GM23338 (cell line): ENCODE measurements around the gene ZNF70. TPM values are rescaled to one million over a fixed set of nuclear protein-coding genes. Genes with fewer than 3 reads are reported as not detected.

ENCODE experiments used
- ATAC-seq: fragments of 200-7000 bp; cut with Tn5 transposase; 3 replicates; pipeline ENCODE4 v1.9.1; 2020
- DNase-seq: peaks from one replicate; pipeline ENCODE4 v3.0.0-alpha.2; 2015; ENCODE audit warnings: low spot score
- H2AFZ ChIP-seq: fragments of 200-600 bp; sonication (generic); 2 replicates; pipeline ENCODE4 v1.8.0; 2016; ENCODE audit warnings: antibody characterized with exemption, mild to moderate bottlenecking, moderate library complexity
- H3F3A ChIP-seq: fragments of 200-600 bp; sonication (generic); replicated peaks from 2 replicates; pipeline ENCODE4 v1.8.0; 2017; ENCODE audit warnings: antibody characterized with exemption, mixed run types, low read depth
- H3K27ac ChIP-seq: fragments of 200-600 bp; sonication (generic); 2 replicates; pipeline ENCODE4 v1.6.1; 2016; ENCODE audit warnings: low read depth
- H3K27me3 ChIP-seq: fragments of 200-600 bp; sonication (generic); 2 replicates; pipeline ENCODE4 v1.8.0; 2016; ENCODE audit warnings: mild to moderate bottlenecking, mixed run types, moderate library complexity; ENCODE audit not compliant: insufficient read depth
- H3K36me3 ChIP-seq: fragments of 200-600 bp; sonication (generic); 2 replicates; pipeline ENCODE4 v1.8.0; 2016; ENCODE audit warnings: mild to moderate bottlenecking; ENCODE audit not compliant: insufficient read depth
- H3K4me1 ChIP-seq: fragments of 200-600 bp; sonication (generic); 2 replicates; pipeline ENCODE4 v1.8.0; 2016; ENCODE audit warnings: mild to moderate bottlenecking, moderate library complexity; ENCODE audit not compliant: insufficient read depth
- H3K4me2 ChIP-seq: fragments of 200-600 bp; sonication (generic); 2 replicates; pipeline ENCODE4 v1.7.1; 2017; ENCODE audit warnings: mixed run types
- H3K4me3 ChIP-seq: fragments of 200-600 bp; sonication (generic); 2 replicates; pipeline ENCODE4 v1.6.1; 2016; ENCODE audit warnings: mixed run types
- H3K79me2 ChIP-seq: fragments of 200-600 bp; sonication (generic); replicated peaks from 2 replicates; pipeline ENCODE4 v1.8.0; 2017; ENCODE audit warnings: mild to moderate bottlenecking; ENCODE audit not compliant: insufficient read depth
- H3K9me2 ChIP-seq: fragments of 200-600 bp; sonication (generic); 2 replicates; pipeline ENCODE4 v1.8.0; 2017; ENCODE audit not compliant: insufficient read depth
- H4K20me1 ChIP-seq: fragments of 200-600 bp; sonication (generic); replicated peaks from 2 replicates; pipeline ENCODE4 v1.8.0; 2017; ENCODE audit warnings: mild to moderate bottlenecking; ENCODE audit not compliant: insufficient read depth
- H3K27ac Mint-ChIP-seq: 2 replicates; pipeline ENCODE4 v1.8.0; 2020; ENCODE audit warnings: inconsistent platforms, mild to moderate bottlenecking, moderate library complexity, mixed read lengths
- H3K27me3 Mint-ChIP-seq: 3 replicates; pipeline ENCODE4 v1.8.0; 2022; ENCODE audit warnings: low read depth, mild to moderate bottlenecking, moderate library complexity, mixed read lengths, inconsistent platforms; ENCODE audit not compliant: insufficient read depth, poor library complexity
- H3K36me3 Mint-ChIP-seq: 3 replicates; pipeline ENCODE4 v1.8.0; 2021; ENCODE audit warnings: low read depth, mild to moderate bottlenecking, inconsistent platforms, moderate library complexity, mixed read lengths
- H3K4me1 Mint-ChIP-seq: 3 replicates; pipeline ENCODE4 v1.8.0; 2020; ENCODE audit warnings: mild to moderate bottlenecking, inconsistent platforms, mixed read lengths
- H3K4me3 Mint-ChIP-seq: 3 replicates; pipeline ENCODE4 v1.8.0; 2021; ENCODE audit warnings: moderate library complexity, mild to moderate bottlenecking, inconsistent platforms, mixed read lengths
- H3K9me3 Mint-ChIP-seq: 3 replicates; pipeline ENCODE4 v1.8.0; 2020; ENCODE audit warnings: moderate library complexity, mild to moderate bottlenecking, inconsistent platforms, mixed read lengths
- CREB1 ChIP-seq: fragments of 250-450 bp; sonication (Bioruptor Pico); IDR thresholded peaks from 2 replicates; pipeline ENCODE4 v1.5.0; 2020; ENCODE audit warnings: low read depth, mild to moderate bottlenecking, moderate library complexity
- ETS1 ChIP-seq: IDR thresholded peaks from 2 replicates; pipeline ENCODE4 v1.6.1; 2016; ENCODE audit warnings: antibody characterized with exemption
- EZH2 ChIP-seq: fragments of 200-600 bp; sonication (generic); IDR thresholded peaks from one replicate; pipeline ENCODE4 v1.8.0; 2017; ENCODE audit warnings: antibody characterized with exemption, mild to moderate bottlenecking, low read depth; ENCODE audit not compliant: unreplicated experiment
- EZH2phosphoT487 ChIP-seq: fragments of 200-600 bp; sonication (generic); IDR thresholded peaks from one replicate; pipeline ENCODE4 v1.8.1; 2018; ENCODE audit warnings: antibody characterized with exemption; ENCODE audit not compliant: unreplicated experiment
- JUNB ChIP-seq: IDR thresholded peaks from one replicate; pipeline ENCODE4 v1.6.1; 2016; ENCODE audit warnings: antibody characterized with exemption; ENCODE audit not compliant: unreplicated experiment
- NANOG ChIP-seq: IDR thresholded peaks from 2 replicates; pipeline ENCODE4 v1.6.1; 2016; ENCODE audit warnings: antibody characterized with exemption, borderline replicate concordance
- POLR2AphosphoS5 ChIP-seq: IDR thresholded peaks from 2 replicates; pipeline ENCODE4 v1.6.1; 2016; ENCODE audit warnings: antibody characterized with exemption, low read depth
- STAT1 ChIP-seq: IDR thresholded peaks from one replicate; pipeline ENCODE4 v1.6.1; 2016; ENCODE audit warnings: antibody characterized with exemption; ENCODE audit not compliant: unreplicated experiment
- ZNF114 ChIP-seq: fragments of 250-450 bp; sonication (Bioruptor Pico); IDR thresholded peaks from 2 replicates; pipeline ENCODE4 v1.5.0; 2020; ENCODE audit warnings: mild to moderate bottlenecking, moderate library complexity
- ZNF331 ChIP-seq: fragments of 250-450 bp; sonication (Bioruptor Pico); IDR thresholded peaks from 2 replicates; pipeline ENCODE4 v1.5.0; 2020; ENCODE audit warnings: low read depth, mild to moderate bottlenecking, moderate library complexity
- polyA plus RNA-seq: library from polyadenylated mRNA; unstranded; fragments of >200 nt; fragmentation: Nextera tagmentation; extraction: Ambion mirVana; gene quantifications from 2 replicates; pipeline ENCODE4 v1.2.1, GENCODE V29; 2016
- total RNA-seq: library from RNA; depleted of rRNA; stranded (reverse); fragments of >200 nt; shearing (Covaris generic); gene quantifications from 2 replicates; pipeline ENCODE4 v1.2.3, GENCODE V29; 2014
- TF ChIP-seq, protein P1 (sequence below): fragments of 250-450 bp; sonication (Bioruptor Pico); IDR thresholded peaks from 2 replicates; pipeline ENCODE4 v1.5.0; 2020; ENCODE audit warnings: mild to moderate bottlenecking, moderate library complexity
- TF ChIP-seq, protein P2 (sequence below): IDR thresholded peaks from one replicate; pipeline ENCODE4 v1.6.1; 2018; ENCODE audit warnings: antibody characterized with exemption; ENCODE audit not compliant: unreplicated experiment
- TF ChIP-seq, protein P3 (sequence below), 2 experiments: fragments of 200-600 bp in 1 of 2; sonication (generic) in 1 of 2; conservative IDR thresholded peaks; 2 replicates each; pipeline versions ENCODE4 v1.5.1 to v1.6.1; 2016 to 2017; ENCODE audit warnings: antibody characterized with exemption in 2 of 2, low read depth in 2 of 2, mild to moderate bottlenecking in 2 of 2, moderate library complexity in 1 of 2

The ZNF70 gene
- total and polyA plus RNA-seq, 2 experiments from 2014 or later, result 0.45 to 2.6 TPM

DNA sequence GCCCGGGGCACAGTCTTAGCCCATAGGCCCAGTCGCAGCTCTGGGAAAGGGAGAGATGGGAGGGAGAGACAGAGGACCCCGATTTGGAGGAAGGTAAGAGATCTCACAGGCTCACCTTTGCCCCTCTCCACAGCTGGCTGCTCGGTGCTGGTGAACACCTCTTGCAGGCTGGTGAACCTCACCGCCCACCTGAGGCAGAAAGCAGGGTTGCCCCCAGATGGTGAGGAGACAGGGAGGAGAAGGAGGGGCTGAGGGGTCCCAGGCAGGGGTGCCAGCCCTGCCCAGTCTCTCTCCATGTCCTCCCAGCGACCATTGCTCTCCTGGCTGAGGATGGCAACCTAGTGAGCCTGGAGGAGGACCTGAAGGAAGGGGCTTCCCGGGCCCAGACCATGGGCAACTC is 13.0 kb upstream of the ZNF70 start:
- Histone ChIP-seq H3K79me2 (no peaks in the 10 kb centered on the region), H3F3A (peaks cover 5% of the 10 kb centered on the region; the same call in 1 of the 2 replicates), H3K36me3 (no peaks in the 10 kb centered on the region; the same call in 1 of the 2 replicates), H3K27me3 (peaks cover 3% of the 10 kb centered on the region), H3K4me2 (peak overlapping the region; percentile 89), H3K4me3 (peak overlapping the region; percentile 56), H2AFZ (no peak overlapping the region), H3K27ac (no peak overlapping the region), H4K20me1 (no peaks in the 10 kb centered on the region), H3K4me1 (peaks cover 25% of the 10 kb centered on the region), H3K9me2 (no peaks in the 10 kb centered on the region)
- Mint-ChIP-seq H3K27me3 (peaks cover 17% of the 10 kb centered on the region), H3K36me3 (peaks cover 14% of the 10 kb centered on the region), H3K9me3 (no peaks in the 10 kb centered on the region), H3K4me3 (peak overlapping the region; percentile 55; the same call in 2 of the 3 replicates), H3K4me1 (peaks cover 36% of the 10 kb centered on the region), H3K27ac (no peak overlapping the region)
- no peak for ATAC-seq
- no peak for TF ChIP-seq CREB1
- TF ChIP-seq JUNB, result no peak
- no peak for TF ChIP-seq POLR2AphosphoS5
- TF ChIP-seq, protein P1, sequence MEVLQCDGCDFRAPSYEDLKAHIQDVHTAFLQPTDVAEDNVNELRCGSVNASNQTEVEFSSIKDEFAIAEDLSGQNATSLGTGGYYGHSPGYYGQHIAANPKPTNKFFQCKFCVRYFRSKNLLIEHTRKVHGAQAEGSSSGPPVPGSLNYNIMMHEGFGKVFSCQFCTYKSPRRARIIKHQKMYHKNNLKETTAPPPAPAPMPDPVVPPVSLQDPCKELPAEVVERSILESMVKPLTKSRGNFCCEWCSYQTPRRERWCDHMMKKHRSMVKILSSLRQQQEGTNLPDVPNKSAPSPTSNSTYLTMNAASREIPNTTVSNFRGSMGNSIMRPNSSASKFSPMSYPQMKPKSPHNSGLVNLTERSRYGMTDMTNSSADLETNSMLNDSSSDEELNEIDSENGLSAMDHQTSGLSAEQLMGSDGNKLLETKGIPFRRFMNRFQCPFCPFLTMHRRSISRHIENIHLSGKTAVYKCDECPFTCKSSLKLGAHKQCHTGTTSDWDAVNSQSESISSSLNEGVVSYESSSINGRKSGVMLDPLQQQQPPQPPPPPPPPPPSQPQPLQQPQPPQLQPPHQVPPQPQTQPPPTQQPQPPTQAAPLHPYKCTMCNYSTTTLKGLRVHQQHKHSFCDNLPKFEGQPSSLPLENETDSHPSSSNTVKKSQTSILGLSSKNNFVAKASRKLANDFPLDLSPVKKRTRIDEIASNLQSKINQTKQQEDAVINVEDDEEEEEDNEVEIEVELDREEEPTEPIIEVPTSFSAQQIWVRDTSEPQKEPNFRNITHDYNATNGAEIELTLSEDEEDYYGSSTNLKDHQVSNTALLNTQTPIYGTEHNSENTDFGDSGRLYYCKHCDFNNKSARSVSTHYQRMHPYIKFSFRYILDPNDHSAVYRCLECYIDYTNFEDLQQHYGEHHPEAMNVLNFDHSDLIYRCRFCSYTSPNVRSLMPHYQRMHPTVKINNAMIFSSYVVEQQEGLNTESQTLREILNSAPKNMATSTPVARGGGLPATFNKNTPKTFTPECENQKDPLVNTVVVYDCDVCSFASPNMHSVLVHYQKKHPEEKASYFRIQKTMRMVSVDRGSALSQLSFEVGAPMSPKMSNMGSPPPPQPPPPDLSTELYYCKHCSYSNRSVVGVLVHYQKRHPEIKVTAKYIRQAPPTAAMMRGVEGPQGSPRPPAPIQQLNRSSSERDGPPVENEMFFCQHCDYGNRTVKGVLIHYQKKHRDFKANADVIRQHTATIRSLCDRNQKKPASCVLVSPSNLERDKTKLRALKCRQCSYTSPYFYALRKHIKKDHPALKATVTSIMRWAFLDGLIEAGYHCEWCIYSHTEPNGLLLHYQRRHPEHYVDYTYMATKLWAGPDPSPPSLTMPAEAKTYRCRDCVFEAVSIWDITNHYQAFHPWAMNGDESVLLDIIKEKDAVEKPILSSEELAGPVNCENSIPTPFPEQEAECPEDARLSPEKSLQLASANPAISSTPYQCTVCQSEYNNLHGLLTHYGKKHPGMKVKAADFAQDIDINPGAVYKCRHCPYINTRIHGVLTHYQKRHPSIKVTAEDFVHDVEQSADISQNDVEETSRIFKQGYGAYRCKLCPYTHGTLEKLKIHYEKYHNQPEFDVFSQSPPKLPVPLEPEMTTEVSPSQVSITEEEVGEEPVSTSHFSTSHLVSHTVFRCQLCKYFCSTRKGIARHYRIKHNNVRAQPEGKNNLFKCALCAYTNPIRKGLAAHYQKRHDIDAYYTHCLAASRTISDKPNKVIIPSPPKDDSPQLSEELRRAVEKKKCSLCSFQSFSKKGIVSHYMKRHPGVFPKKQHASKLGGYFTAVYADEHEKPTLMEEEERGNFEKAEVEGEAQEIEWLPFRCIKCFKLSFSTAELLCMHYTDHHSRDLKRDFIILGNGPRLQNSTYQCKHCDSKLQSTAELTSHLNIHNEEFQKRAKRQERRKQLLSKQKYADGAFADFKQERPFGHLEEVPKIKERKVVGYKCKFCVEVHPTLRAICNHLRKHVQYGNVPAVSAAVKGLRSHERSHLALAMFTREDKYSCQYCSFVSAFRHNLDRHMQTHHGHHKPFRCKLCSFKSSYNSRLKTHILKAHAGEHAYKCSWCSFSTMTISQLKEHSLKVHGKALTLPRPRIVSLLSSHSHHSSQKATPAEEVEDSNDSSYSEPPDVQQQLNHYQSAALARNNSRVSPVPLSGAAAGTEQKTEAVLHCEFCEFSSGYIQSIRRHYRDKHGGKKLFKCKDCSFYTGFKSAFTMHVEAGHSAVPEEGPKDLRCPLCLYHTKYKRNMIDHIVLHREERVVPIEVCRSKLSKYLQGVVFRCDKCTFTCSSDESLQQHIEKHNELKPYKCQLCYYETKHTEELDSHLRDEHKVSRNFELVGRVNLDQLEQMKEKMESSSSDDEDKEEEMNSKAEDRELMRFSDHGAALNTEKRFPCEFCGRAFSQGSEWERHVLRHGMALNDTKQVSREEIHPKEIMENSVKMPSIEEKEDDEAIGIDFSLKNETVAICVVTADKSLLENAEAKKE, result no peak
- TF ChIP-seq, protein P2, sequence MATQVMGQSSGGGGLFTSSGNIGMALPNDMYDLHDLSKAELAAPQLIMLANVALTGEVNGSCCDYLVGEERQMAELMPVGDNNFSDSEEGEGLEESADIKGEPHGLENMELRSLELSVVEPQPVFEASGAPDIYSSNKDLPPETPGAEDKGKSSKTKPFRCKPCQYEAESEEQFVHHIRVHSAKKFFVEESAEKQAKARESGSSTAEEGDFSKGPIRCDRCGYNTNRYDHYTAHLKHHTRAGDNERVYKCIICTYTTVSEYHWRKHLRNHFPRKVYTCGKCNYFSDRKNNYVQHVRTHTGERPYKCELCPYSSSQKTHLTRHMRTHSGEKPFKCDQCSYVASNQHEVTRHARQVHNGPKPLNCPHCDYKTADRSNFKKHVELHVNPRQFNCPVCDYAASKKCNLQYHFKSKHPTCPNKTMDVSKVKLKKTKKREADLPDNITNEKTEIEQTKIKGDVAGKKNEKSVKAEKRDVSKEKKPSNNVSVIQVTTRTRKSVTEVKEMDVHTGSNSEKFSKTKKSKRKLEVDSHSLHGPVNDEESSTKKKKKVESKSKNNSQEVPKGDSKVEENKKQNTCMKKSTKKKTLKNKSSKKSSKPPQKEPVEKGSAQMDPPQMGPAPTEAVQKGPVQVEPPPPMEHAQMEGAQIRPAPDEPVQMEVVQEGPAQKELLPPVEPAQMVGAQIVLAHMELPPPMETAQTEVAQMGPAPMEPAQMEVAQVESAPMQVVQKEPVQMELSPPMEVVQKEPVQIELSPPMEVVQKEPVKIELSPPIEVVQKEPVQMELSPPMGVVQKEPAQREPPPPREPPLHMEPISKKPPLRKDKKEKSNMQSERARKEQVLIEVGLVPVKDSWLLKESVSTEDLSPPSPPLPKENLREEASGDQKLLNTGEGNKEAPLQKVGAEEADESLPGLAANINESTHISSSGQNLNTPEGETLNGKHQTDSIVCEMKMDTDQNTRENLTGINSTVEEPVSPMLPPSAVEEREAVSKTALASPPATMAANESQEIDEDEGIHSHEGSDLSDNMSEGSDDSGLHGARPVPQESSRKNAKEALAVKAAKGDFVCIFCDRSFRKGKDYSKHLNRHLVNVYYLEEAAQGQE, result no peak
- TF ChIP-seq NANOG, result no peak
- TF ChIP-seq ZNF331, result no peak
- TF ChIP-seq, protein P3, sequence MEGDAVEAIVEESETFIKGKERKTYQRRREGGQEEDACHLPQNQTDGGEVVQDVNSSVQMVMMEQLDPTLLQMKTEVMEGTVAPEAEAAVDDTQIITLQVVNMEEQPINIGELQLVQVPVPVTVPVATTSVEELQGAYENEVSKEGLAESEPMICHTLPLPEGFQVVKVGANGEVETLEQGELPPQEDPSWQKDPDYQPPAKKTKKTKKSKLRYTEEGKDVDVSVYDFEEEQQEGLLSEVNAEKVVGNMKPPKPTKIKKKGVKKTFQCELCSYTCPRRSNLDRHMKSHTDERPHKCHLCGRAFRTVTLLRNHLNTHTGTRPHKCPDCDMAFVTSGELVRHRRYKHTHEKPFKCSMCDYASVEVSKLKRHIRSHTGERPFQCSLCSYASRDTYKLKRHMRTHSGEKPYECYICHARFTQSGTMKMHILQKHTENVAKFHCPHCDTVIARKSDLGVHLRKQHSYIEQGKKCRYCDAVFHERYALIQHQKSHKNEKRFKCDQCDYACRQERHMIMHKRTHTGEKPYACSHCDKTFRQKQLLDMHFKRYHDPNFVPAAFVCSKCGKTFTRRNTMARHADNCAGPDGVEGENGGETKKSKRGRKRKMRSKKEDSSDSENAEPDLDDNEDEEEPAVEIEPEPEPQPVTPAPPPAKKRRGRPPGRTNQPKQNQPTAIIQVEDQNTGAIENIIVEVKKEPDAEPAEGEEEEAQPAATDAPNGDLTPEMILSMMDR (conservative IDR thresholded peaks at IDR 0.05; ENCODE audit: low read depth in 2 of 2), result no peak
- no peak for TF ChIP-seq ETS1
- TF ChIP-seq ZNF114 (CRISPR knock-in tag), result no peak
- no peak for TF ChIP-seq EZH2
- no peak for TF ChIP-seq STAT1
- TF ChIP-seq EZH2phosphoT487, result no peak
- DNase-seq, result no peak
